Bronchial epithelial cell (primary cell): ENCODE results near the gene MCF2L2. TPM values are rescaled to one million over a fixed set of nuclear protein-coding genes. Genes with fewer than 3 reads are reported as not detected.

ENCODE experiments used
- DNase-seq: peaks from one replicate; pipeline ENCODE4 v3.0.0-alpha.2; 2010; ENCODE audit warnings: low read depth
- FAIRE-seq: peaks from 2 replicates; lab custom pipeline; 2011; peaks lifted over from hg19 to GRCh38; lab: Jason Lieb, UNC
- H3K27me3 ChIP-seq: 2 replicates; pipeline ENCODE4 v1.5.1; 2011; ENCODE audit warnings: low read length; ENCODE audit not compliant: control insufficient read depth, insufficient read depth
- H3K36me3 ChIP-seq: 2 replicates; pipeline ENCODE4 v1.5.1; 2011; ENCODE audit warnings: low read length; ENCODE audit not compliant: control insufficient read depth, insufficient read depth
- H3K4me3 ChIP-seq: 2 replicates; pipeline ENCODE4 v1.5.1; 2011; ENCODE audit warnings: mild to moderate bottlenecking, low read depth, low read length, control low read depth
- CTCF ChIP-seq: IDR thresholded peaks from 2 replicates; pipeline ENCODE4 v1.5.1; 2011; ENCODE audit warnings: mild to moderate bottlenecking, moderate library complexity, low read length, control low read depth, inconsistent platforms; ENCODE audit not compliant: insufficient read depth, severe bottlenecking
- total RNA-seq: library from RNA; depleted of rRNA; stranded (reverse); fragments of >200 nt; gene quantifications from 2 replicates; pipeline ENCODE4 v1.2.1, GENCODE V29; 2014

The MCF2L2 gene
- total RNA-seq, 1 donor from 2014 or later, result 0.26 TPM

DNA sequence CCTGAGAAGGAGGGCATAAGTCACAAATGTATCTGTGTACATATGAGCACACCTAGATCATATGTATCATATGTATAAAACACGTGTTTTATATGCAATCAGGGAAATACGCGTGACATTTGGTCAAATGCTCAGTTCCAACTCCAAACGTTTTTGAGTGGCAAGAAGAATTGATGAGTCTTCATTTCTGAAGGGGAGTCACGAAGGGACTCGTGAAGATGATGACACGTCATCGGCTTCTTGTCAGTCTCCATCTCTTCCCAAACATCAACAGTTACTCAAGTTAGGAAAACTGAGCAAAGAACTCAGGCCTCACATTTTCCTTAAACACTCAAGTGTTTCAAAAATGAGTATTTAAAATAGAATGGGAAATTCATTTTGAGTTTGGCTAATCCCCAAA, 95.9 kb downstream of the MCF2L2 start:
- no peak for TF ChIP-seq CTCF
- DNase-seq (no peak), FAIRE-seq (no peak)
- Histone ChIP-seq H3K36me3 (no peaks in the 10 kb centered on the region), H3K27me3 (no peaks in the 10 kb centered on the region), H3K4me3 (no peak overlapping the region)

DNA sequence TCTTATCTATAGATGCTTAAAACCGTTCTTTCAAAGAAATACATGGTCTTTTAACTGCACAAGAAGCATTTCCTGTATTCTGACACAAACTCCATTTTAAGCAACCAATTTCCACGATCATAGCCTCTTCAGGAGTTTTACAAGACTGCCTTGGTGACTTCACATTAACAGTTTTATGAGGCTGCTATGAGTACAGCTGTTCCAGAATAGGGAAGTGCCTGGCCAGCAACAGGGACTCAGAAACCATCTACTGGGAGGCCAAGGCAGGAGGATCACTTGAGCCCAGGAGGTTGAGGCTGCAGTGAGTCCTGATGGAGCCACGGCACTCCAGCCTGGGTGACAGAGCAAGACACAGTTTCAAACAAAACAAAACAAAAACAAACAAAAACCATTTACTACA, 96.9 kb downstream of the MCF2L2 start:
- Histone ChIP-seq H3K4me3 (no peak overlapping the region), H3K36me3 (no peaks in the 10 kb centered on the region), H3K27me3 (no peaks in the 10 kb centered on the region)
- TF ChIP-seq CTCF, result no peak
- DNase-seq (no peak), FAIRE-seq (no peak)

GRCh38 chr3:183330881-183331280, 97.5 kb downstream of the MCF2L2 start:
- Histone ChIP-seq H3K27me3 (no peaks in the 10 kb centered on the region), H3K4me3 (no peak overlapping the region), H3K36me3 (no peaks in the 10 kb centered on the region)
- FAIRE-seq, result no peak
- no peak for DNase-seq
- no peak for TF ChIP-seq CTCF

GRCh38 chr3:183329543-183329942, 98.9 kb downstream of the MCF2L2 start:
- DNase-seq (no peak), FAIRE-seq (no peak)
- no peaks in the 10 kb centered on the region for H3K36me3 ChIP-seq
- H3K4me3 ChIP-seq, result no peak overlapping the region
- no peaks in the 10 kb centered on the region for H3K27me3 ChIP-seq
- TF ChIP-seq CTCF, result no peak

DNA sequence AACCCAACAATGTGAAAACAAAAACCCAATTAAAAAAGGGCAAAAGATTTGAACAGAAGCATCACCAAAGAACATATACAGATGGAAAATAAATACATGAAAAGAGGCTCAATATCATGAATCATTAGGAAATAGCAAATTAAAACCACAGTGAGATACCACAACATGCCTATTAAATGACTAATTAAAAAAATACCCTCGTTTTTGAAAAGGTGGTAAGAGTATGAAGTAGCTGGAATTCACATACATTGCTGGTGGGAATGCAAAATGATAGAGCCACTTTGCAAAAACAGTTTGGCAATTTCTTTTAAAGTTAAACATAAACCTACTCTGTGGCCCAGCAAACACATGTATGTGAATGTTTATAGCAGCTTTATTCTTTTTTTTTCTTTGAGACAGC, 99.6 kb downstream of the MCF2L2 start:
- Histone ChIP-seq H3K27me3 (no peaks in the 10 kb centered on the region), H3K4me3 (no peak overlapping the region), H3K36me3 (no peaks in the 10 kb centered on the region)
- TF ChIP-seq CTCF, result no peak
- no peak for FAIRE-seq
- DNase-seq, result peak; percentile 85

DNA sequence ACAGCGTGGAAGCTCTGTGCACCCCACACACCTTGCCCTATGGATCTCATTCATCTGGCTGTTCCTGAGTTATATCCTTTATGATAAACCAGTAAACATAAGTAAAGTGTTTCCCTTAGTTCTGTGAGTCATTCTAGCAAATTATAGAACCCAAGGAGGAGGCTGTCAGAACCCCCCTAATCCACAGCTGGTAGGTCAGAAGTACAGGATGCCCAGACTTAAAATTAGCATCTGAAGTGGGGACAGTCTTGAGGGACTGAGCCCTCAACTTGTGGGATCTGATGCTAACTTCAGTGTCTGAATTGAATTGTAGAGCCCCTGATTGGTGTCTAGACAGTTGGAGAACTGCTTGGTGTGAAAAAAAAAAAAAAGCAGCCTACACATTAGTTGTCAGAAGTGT, 100.3 kb downstream of the MCF2L2 start:
- TF ChIP-seq CTCF, result no peak
- no peaks in the 10 kb centered on the region for H3K27me3 ChIP-seq
- FAIRE-seq, result no peak
- no peak overlapping the region for H3K4me3 ChIP-seq
- no peaks in the 10 kb centered on the region for H3K36me3 ChIP-seq
- peak; percentile 38 for DNase-seq
